Fibroblast of skin of scalp (primary cell): ENCODE results near the gene PIH1D1.
"Not testable (repeated sequence)": the region's sequence is repeated elsewhere in the genome, so short reads cannot be mapped to it uniquely, and the experiment has no call there.

Experiments used
- DNase-seq: peaks from one replicate; pipeline ENCODE4 v3.0.0-alpha.2; 2013

The PIH1D1 gene

DNA sequence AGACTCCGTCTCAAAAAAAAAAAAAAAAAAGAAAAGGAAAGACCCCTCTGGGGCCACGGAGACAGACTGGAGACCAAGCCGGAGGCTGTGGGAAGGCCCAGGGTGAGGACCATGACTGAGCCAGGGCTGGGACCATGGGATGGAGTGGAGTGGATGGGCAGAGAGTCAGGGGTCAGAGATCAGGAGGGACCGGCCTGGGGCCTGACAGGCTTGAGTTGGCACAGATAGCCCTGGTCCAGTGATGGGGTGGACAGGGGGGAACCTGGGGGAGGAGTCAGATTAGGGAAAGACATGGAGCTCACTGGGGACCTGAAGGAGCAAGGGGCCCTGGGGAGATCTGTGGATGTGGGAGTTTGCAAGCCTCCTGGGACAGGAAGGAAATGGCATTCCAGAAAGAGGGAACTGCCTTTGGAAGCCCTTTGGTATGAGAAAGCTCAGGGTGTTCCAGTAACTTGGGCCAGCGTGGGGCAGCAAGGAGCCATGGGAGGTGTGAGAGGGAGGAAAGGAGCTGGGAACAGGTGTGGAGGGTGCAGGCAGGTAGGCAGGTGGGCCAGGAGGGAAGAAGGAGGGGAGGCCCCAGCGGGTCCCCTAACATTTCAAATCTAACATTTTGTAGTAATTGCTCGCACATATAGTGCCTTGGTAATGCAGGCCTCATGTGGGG lies 29.5 kb upstream of the PIH1D1 start:
- DNase-seq: no peak

DNA sequence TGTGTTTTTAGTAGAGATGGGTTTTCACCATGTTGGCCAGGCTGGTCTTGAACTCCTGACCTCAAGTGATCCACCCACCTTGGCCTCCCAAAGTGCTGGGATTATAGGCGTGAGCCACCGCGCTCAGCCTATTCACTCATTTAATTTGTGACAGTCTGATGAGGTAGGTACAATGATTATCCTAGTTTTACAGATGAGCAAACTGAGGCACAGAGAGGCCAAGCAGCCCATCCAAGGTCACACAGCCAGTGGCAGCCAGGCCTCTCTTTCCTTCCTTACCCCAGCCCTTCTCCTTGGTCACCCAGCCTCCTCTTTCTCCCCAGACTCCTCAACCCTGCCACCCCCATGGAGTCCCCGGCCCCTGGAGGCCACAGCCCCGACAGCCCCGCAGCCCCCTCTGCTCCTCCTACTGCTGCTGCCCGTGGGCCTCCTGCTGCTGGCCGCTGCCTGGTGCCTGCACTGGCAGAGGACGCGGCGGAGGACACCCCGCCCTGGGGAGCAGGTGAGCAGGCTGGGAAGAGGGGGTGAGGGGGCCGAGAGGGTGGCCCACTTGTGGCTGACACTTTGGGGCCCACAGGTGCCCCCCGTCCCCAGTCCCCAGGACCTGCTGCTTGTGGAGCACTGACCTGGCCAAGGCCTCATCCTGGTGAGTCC lies 28.5 kb upstream of the PIH1D1 start:
- no peak for DNase-seq

DNA sequence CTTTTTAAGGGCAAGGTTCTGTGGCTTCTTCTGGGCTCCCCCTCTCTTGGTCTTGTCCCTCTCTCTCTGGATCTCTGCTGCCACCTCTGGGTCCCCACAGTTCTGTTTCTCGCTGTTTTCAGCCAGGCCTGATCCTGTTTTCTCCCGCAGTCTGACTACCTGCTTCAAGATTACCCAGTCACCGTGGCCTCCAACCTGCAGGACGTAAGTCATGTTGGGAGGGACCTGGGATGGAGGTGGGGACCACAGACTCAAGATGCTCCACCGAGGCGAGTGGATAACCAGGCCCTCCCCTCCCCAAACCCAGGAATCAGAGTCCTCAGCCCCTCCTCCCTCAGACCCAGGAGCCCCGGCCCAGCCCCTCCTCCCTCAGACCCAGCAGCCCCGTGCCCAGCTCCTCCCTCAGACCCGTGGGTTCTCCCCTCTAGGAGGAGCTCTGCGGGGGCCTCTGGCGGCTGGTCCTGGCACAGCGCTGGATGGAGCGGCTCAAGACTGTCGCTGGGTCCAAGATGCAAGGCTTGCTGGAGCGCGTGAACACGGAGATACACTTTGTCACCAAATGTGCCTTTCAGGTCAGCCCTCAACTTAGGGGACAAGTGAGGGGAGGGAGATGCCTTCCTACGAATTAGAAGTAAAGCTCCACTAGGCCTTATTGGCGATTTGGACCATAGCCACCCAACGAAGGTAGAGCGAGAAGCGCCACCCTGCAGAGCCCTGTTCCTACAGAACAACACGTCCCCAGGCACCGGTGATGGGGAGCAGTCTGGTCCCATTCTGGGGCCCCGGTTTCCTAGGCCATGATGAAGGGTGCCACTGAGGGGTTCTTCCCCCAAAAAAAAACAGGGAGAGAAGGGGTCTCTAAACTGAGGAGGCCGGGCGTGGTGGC lies 24.6 kb upstream of the PIH1D1 start:
- peak; percentile 57 for DNase-seq

DNA sequence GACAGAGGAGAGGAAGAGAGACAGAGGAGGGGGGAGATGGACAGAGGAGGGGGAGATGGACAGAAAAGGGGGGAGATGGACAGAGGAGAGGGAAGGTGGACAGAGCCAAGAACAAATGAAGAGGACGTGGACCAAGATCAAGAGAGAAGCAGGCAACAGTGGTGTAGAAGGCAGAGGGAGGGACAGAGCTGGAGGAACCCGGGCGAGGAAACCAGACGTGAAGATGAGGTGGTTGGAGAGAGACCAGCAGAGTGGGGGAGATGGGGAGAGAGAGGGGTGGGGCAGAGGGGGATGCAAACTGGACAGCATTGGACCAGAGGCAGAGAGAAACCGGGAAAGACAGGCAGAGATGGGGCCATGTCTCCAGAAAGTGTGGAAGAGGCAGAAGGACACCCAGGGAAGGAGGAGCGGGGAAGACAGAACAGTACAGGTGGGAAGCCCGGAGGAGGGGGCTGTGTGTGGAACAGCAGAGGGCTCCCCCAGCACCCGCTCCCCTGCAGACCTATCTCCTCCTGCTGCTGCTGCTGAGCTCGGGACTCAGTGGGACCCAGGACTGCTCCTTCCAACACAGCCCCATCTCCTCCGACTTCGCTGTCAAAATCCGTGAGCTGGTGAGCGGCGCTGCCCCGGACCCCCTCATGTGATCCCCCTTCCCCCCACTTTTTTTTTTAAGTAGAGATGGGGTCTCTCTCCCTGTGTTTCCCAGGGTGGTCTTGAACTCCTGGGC lies 23.7 kb upstream of the PIH1D1 start:
- DNase-seq: no peak

DNA sequence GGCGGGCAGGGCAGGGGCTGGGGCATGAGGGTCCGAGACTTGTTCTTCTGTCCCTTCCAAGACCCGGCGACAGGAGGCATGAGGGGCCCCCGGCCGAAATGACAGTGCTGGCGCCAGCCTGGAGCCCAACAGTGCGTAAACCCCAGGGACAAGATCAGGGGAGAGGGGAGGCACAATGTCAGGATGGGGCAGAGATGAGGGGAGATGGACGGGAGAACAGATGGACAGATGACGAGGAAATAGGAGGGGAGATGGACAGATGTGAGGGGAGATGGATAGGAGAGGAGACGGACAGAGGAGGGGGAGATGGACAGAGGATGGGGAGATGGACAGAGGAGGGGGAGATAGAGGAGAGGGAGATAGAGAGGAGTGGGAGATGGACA lies 22.9 kb upstream of the PIH1D1 start:
- DNase-seq: no peak

- DNase-seq: peak; percentile 87
Observed at GRCh38 chr19:49473868-49474541, 22.4 kb upstream of the PIH1D1 start, which contains the start of gene FLT3LG. FLT3LG (plus strand) TSS chr19:49474215; CDS start chr19:49474640, 425 bp downstream.

DNA sequence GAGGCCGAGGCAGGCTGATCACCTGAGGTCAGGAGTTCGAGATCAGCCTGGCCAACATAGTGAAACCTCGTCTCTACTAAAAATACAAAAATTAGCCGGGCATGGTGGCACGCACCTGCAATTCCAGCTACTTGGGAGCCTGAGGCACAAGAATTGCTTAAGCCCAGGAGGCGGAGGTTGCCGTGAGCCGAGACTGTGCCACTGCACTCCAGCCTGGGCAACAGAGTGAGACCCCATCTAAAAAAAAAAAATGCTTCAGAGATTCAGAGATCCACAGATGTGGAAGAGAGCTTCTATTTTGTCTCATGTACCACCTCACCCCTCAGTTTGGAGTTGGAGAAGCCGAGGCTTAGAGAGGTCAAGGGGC lies 21.9 kb upstream of the PIH1D1 start:
- not testable (repeated sequence) for DNase-seq

GRCh38 chr19:49472936-49473335 lies 21.3 kb upstream of the PIH1D1 start:
- no peak for DNase-seq

DNA sequence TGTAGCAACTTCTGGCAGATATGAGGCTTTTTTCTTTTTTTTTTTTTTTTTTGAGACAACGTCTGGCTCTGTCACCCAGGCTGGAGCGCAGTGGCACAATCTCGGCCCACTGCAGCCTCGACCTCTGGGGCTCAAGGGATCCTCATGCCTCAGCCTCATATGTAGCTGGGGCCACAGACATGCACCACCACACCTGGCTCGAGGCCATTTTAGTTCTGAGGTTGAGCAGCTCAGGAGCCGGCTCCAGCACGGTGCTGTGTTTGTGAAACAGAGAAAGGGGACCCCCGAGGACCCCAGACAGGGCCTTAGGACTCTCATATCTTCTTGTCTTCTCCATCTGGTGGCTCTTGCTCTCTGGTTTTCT lies 19.0 kb upstream of the PIH1D1 start:
- DNase-seq: no peak

DNA sequence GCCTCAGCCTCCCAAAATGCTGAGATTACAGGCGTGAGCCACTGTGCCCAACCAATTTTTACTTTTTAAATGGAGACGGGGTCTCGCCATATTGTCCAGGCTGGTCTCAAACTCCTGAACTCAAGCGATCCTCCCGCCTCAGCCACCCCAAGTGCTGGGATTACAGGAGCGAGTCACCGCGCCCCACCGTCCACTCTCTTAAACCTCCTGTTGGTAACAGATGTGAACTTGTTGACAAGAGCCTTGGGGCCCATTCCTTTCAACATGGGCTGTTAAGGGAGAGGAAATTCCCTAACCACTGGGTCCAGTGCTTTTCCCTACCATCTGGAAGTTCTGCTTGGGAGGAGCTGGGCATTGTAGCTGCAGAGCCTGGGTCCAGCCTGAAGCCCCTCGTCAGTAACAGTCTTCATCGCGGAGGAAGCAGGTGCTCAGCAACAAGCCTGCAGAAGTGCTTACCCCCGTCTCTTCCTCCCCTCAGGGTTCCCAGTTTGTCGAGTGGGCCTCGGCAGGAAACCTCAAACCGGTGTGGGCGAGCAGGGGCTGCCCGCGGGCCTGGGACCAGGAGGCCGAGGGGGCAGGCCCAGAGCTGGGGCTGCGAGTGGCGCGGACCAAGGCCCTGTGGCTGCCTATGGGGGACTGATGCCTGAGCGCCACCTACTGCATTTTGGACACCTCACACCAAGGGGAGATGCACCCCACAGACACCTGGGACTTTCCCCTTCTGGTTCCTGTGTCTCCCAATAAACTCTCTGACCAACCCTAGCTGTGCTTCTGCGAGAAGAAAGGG lies 18.4 kb upstream of the PIH1D1 start:
- DNase-seq: no peak

DNA sequence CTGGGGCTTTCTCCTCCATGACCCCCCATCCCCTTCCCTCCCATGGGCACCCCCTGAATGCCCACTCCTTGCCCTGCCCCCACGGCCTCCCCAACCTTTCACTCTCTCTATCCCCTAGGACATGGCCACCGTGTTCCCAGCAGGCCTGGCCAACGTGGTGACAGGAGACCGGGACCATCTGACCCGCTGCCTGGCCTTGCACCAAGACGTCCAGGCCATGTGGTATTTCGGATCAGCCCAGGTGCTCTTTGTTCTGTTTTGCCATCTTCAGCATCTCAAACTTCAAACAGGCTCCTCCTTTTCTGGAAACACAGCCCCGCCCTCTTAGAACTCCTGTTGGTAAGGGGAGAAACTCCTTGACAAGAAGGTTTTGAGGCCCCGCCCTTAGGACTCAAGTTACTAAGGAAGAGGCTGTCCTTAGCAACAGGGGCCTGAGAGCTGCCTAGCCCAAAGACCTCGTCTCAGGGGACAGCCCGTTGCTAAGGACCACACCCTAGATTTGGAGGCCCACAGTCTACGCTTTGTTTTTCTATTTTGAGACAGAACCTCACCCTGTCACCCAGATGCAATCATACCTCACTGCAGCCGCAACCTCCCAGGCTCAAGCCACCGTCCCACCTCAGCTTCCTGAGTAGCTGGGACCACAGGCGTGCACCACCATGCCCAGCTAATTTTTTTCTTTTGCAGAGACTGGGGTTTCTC lies 17.3 kb upstream of the PIH1D1 start:
- DNase-seq: peak; percentile 85

- DNase-seq: no peak
Observed at GRCh38 chr19:49468199-49468598, 16.6 kb upstream of the PIH1D1 start.

- no peak for DNase-seq
Observed at GRCh38 chr19:49465371-49465770, 13.8 kb upstream of the PIH1D1 start.

DNA sequence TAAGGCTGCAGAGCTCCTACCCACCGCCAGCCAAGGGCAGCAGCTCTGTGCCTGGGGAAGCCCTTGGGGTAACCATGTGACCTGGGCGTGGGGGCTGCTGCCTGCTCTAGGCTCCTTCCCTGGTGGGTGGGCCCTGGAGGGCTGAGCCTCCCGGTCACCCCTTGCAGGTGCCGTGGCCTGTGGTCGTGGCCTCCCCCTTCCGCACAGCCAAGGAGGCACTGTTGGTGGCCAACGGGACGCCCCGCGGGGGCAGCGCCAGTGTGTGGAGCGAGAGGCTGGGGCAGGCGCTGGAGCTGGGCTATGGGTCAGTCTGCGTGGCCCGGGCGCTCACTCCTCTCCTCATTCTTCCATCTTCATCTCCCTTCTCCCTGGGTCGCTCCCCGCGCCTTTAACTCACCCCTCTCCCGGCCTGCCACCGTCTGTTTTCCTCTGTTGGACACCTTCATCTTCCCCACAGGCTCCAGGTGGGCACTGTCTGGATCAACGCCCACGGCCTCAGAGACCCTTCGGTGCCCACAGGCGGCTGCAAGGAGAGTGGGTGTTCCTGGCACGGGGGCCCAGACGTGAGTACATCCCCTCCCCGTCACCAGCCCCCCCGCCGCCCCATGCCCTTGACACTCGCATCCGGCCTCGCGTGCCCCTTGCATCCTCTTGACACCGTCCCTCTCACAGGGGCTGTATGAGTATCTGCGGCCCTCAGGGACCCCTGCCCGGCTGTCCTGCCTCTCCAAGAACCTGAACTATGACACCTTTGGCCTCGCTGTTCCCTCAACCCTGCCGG lies 12.5 kb upstream of the PIH1D1 start:
- no peak for DNase-seq

DNA sequence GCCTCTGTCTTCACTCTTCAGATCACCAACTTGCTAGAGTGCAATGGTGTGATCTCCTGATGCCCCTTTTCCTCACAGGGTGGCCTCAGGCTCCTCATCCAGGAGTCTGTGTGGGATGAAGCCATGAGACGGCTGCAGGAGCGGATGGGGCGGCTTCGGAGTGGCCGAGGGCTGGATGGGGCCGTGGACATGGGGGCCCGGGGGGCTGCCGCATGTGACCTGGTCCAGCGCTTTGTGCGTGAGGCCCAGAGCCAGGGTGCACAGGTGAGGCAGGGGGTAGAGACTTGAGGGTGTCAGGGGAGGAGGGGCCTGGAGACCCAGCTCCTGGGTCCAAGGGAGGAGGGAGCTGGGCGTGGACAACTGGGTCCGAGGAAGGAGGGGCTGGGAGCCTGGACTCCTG lies 10.9 kb upstream of the PIH1D1 start:
- DNase-seq: no peak

- DNase-seq: no peak
Observed at GRCh38 chr19:49461656-49462055, 10.0 kb upstream of the PIH1D1 start.

DNA sequence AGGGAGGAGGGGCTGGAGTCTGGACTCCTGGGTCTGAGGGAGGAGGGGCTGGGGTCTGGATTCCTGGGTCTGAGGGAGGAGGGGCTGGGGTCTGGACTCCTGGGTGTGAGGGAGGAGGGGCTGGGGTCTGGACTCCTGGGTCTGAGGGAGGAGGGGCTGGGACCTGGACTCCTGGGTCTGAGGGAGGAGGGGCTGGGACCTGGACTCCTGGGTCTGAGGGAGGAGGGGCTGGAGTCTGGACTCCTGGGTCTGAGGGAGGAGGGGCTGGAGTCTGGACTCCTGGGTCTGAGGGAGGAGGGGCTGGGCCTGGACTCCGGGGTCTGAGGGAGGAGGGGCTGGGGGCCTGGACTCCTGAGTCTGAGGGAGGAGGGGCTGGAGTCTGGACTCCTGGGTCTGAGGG lies 9.5 kb upstream of the PIH1D1 start:
- not testable (repeated sequence) for DNase-seq

DNA sequence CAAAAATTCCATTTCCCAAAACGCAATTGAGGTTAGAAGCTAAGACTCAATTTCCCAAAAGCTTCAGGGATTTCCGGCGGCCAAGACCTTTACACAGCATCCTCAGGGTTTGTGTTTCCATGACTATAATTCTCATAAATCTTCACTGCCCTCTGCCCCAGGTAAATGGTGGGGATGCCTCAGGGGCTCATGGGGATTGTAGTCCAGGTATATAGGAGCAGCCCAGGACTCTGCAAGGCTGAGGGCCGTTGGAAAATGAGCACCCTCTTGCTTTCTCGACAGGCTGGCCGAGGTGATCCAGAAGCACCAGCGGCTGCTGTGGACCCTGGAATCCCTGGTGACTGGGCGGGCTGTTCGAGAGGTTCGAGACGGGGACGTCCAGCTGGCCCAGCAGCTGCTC lies 7.8 kb upstream of the PIH1D1 start:
- DNase-seq: no peak

GRCh38 chr19:49458567-49458903 lies 6.9 kb upstream of the PIH1D1 start:
- no peak for DNase-seq

DNA sequence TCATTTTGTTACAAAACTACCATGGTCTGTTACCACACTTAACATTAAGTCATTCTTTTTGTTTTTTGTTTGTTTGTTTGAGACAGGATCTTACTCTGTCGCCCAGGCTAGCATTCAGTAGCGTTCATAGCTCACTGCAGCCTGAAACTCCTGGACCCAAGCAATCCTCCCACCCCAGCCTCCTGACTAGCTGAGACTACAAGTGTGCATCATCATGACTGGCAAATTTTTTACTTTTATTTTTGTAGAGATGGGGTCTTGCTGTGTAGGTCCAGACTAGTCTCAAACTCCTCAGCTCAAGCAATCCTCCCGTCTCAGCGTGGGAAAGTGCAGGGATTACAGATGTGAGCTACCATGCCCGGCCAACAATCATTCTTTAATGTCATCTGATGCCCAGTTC lies 4.7 kb upstream of the PIH1D1 start:
- DNase-seq: no peak
